Choroid plexus epithelial cell (primary cell): ENCODE measurements around the gene VWA1.

Experiments
- DNase-seq: peaks from one replicate; pipeline ENCODE4 v3.0.0-alpha.2; 2010; ENCODE audit warnings: low read depth
- H3K4me3 ChIP-seq: 2 replicates; pipeline ENCODE4 v1.5.1; 2011; ENCODE audit warnings: low read depth, mild to moderate bottlenecking, control low read depth, low read length, moderate library complexity
- TF ChIP-seq, protein P1 (sequence below): conservative IDR thresholded peaks from 2 replicates; pipeline ENCODE4 v1.5.1; 2011; ENCODE audit warnings: low read depth, mild to moderate bottlenecking, control low read depth, inconsistent platforms, low read length, moderate library complexity

VWA1 gene

DNA sequence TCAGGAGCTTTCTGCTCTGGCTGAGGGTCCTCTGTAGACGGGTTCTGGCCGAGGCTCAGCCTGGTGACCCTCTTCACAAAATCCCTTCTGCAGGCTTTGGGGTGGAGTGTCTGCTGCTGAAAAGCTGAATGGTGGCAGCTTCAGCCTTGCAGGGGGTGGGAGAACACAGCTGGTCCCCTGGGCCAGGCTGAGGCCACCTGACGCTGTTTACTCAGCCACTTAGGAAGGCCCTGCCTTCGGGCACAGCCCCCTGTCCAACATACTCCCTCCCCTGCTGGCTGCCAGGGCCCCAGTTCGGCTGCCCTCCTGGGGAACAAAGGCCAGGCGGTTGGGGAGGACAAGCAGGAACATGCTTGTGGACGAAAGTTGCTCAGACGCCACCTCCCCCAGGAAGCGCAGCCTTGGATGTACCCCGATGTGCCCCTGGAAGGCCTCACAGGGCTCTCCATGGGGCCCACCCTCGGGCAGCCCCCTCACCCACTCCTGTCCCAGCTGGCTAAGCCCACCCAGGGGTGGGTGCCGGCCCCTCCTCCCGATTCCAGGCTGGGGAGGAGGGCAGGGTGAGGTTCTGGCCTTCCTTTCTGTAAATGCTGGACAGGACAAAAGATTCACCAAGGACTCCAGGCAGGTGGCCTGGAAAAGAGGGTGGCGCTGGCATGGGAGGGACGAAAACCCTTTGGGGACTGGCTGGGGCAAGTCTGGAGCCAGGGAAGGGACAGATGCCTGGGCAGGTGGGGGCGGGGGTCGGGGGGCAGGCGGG, 14.2 kb upstream of the VWA1 start, which contains the start of gene ANKRD65:
TSS of gene ANKRD65 (minus strand) at position 130 of the 760 bp plus-strand sequence. CDS start 271 bp downstream, outside the sequence.
- H3K4me3 ChIP-seq, result no peak within 1 kb of the TSS
- DNase-seq, result no peak
- TF ChIP-seq, protein P1, sequence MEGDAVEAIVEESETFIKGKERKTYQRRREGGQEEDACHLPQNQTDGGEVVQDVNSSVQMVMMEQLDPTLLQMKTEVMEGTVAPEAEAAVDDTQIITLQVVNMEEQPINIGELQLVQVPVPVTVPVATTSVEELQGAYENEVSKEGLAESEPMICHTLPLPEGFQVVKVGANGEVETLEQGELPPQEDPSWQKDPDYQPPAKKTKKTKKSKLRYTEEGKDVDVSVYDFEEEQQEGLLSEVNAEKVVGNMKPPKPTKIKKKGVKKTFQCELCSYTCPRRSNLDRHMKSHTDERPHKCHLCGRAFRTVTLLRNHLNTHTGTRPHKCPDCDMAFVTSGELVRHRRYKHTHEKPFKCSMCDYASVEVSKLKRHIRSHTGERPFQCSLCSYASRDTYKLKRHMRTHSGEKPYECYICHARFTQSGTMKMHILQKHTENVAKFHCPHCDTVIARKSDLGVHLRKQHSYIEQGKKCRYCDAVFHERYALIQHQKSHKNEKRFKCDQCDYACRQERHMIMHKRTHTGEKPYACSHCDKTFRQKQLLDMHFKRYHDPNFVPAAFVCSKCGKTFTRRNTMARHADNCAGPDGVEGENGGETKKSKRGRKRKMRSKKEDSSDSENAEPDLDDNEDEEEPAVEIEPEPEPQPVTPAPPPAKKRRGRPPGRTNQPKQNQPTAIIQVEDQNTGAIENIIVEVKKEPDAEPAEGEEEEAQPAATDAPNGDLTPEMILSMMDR, result no peak

DNA sequence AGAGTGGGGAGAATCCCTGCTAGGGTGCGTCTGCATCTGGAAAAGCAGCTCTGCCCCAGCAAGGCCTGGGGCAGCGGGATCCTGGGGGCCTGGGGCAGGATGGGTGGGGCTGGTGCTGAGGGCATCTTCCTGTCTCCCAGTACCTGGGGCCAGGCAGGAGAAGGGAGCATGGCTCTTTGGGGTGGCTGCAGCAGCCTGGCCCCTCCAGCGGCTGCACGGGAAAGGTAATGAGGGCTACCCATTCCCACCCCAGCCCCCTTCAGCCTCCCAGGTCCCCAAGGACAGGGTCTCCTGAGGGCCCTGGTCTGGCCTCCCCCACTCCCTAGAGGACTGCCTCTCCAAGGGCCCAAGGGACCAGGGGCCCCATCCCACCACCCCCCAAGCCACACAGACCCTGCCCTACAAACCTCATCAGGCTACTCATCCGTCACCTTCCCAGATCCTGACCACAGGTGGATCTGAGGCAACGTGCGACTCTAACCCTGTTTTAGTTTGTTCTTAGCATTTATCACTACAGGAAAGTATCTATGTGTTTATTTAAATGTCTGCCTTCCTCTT, 13.5 kb upstream of the VWA1 start:
- H3K4me3 ChIP-seq, result no peak overlapping the region
- DNase-seq, result no peak
- TF ChIP-seq, protein P1, result no peak

DNA sequence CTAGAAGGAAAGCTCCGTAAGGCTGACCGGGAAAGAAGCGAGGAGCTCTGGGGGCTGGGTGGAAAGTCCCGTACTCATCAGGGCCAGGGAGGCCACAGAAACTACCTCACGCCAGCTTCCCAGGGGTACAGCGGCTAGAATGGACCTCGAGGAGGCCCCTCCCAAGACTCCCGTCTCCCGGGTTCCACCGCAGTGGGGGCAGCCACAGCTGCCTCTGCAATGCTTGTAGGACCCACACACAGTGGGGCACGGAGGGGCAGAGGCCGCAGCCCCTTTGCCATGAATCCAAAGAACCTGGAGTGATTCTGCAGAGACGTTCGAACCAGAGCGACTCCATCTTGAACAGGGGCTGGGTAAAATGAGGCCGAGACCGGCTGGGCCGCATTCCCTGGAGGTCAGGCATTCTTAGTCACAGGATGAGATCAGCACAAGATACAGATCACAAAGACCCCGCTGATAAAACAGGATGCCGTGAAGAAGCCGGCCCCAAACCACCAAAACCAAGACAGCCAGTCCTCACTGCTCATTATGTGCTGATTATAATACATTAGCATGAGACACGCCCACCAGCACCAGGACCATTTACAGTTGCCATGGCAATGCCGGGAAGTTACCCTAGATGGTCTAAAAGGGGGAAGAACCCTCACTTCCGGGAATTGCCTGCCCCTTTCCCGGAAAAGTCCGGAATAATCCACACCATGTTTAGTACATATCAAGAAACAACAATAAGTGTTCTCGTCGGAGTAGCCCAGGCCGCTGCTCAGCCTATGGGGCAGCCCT, 12.8 kb upstream of the VWA1 start:
- TF ChIP-seq, protein P1, result no peak
- DNase-seq, result no peak
- no peak overlapping the region for H3K4me3 ChIP-seq

DNA sequence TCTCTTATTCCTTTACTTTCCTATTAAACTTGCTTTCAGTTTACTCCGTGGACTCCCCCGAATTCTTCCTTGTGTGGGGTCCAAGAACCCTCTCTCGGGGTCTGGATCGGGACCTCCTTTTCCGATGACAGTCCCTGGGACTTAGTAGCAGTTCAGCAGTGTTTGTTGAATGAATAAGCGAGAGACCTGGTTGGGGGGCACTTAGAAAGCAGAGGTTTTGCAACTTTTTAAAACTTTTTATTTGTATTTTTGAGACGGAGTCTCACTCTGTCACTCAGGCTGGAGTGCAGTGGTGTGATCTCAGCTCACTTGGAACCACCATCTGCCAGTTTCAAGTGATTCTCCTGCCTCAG, 12.3 kb upstream of the VWA1 start:
- TF ChIP-seq, protein P1, result no peak
- H3K4me3 ChIP-seq, result no peak overlapping the region
- DNase-seq, result no peak

DNA sequence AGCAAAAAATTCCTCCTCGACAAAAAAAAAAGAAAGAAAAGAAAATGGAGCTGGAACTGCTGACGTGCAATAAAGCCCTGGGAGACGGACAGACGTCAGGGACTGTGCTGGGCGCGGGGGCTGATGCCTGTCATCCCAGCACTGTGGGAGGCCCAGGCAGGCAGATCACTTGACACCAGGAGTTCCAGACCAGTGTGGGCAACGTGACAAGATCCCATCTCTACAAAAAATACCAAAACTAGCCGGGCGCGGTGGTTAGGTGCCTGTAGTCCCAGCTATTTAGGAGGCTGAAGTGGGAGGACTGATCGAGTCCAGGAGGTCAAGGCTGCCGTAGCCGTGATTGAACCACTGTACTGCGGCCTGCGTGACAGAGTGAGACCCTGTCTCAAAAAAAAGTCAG, 10.8 kb upstream of the VWA1 start:
- TF ChIP-seq, protein P1, result no peak
- DNase-seq, result no peak

DNA sequence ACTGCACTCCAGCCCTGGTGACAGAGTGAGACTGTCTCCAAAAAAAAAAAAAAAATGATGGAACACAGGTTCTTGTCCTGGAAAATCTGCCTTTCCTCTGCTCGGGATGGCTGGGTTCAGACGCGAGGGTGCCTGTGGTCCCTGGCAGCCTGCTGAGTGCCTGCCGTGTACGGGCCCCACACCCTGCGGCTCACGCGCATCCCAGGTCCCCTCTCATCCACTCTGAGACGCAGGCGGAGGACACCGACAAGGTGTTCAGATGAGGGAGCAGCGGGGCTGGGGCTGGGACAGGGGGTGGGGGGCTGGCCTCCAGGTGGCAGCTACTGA, 10.1 kb upstream of the VWA1 start:
- TF ChIP-seq, protein P1, result no peak
- no peak overlapping the region for H3K4me3 ChIP-seq
- DNase-seq, result no peak

More for the DNA sequence above, 10.8 kb upstream of the VWA1 start:
- H3K4me3 ChIP-seq, result no peak overlapping the region
